ENCODE measurements around the gene WBP11.

WBP11 gene

DNA sequence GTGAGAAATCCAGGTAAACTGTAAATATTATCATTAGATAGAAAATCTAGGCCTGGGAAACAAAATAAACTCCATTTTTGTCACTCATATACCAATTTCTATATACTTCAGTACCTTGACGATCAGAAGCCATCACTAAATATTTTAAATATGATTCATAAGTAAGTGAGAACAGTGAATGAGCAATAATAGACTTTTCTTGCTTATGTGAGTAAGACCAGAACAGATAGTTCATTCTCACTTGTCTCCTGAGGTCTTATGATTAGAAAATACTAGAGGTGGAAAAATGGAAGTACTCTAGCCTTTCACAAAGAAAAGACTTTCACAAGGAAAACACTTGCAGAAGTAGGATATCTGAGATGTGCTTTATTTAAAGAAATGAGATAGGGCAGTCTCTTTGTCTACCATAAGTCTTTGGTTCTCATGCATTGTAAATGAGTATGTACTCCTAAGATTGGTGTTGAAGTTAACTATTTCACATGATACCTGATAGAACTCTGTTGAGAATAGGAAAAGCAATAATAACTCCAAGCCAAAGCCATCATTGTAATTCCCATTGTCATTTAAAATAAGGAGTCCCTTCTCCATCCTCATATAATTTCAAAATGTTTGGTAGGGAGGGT lies 20.8 kb upstream of the WBP11 start:
- DNase-seq = no peak

DNA sequence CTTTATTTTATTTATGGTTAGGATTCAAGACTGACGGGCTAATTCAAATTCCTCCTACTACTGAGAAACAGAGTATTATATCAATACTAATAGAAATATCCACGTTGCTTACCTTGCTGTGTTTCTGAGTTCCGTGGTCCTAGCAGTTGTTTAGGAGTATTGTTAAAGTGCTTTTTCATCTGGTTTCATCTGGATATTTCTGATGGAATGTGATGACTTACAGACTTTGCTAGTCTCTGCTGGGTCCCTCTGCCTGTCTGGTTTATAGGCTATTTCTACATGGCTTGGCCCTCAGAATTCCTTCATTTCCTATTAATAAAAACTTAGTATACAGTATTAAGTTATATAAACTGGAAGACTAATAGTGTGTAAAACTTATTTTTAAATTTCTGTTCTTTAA lies 10.7 kb upstream of the WBP11 start, which contains the start of gene SMCO3:
Gene SMCO3 (minus strand): TSS at position 169 of the 400 bp plus-strand sequence. CDS start 7,502 bp downstream, outside the sequence.
- no peak for DNase-seq

GRCh38 chr12:14811486-14811885 lies 8.2 kb upstream of the WBP11 start:
- DNase-seq = no peak

DNA sequence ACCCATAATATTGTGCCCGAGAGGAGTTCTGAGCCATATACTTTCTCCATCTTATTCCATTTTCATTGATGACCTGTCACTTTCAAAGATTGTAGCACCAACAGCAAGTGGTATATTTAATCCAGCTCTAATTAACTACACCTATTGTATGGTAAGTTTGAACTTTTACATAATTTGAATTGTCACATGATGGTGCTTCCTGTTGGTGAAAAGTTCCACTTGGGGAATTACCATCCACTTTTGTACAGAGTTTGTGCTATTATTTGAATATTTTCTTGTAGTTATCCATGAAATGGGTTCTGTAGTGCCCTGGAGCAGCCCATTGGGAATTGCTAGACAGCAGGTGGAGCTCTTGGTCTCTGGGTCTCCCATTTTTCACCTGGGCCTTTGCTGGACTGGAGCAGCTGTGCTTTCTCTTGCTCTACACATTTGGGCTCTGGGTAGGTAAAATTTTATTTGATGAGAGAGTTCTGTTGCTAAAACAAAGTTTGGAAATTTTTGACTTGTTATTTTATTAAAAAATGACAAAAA lies 7.7 kb upstream of the WBP11 start:
- peak; percentile 6 for DNase-seq

DNA sequence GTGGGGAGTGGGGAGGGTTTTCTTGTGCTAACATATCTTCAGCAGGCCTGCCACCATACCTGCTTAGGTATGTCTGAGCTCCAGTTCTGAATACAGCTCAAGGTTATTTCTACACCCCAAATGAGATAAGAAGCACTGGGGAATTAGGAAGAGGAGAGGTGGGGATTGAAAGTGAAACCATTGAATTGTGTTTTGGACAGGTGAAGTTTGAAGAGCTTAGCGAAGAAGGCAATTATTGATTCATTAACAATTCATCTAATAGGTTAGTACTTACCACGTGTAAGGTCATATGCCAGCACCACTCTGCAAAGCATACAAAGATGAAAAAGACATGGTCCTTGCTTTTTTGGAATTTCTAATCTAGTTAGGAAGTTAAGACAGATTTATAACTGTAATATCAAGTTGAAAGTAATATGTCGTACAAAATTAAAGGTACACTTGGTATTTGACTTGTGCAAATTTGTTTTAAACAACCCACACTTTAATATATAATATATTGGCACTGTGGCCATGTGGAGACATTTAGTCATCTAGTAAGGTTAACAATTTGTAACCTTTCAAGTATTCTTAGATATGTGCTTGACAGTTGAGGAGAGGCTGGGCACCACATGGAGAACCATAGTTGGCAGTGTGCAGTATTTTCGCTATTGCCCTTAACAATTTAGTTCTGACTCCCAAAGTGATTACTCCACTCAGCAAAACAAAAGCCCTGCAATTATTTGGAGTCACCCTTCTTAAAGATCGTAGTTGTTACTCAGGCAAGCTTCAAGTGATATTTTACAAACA lies 7.1 kb upstream of the WBP11 start:
- DNase-seq = no peak

DNA sequence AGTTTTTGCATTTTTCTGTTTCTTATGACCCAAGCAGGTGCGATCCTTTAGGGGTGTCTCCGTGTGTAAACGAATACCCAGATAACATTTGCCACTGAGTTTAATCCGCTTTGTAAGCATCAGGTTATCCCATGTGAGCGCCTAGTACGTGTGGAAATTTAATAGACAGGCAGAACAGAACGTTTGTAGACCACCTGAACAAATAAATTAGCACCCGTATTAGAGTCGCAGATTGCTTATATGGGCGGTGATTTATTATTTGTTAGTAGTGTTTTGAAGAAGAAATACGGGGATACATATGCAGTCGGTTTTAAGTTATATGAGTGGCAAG lies 517 bp upstream of the WBP11 start:
- no peak for DNase-seq

DNA sequence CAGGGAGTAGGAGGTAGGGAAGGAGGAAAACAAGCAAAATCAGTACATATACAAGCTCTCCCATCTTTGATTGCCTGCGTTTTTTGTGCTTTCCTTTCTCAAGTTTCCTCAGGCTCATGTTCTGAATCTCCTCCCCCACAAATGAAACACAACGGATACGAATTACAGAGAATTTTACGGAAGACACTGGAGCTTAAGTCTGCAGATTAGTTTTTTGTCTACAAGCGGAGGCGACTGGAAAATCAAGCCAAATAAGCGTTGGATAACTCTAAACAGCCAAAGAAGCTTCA lies 612 bp downstream of the WBP11 start:
- no peak for DNase-seq

DNA sequence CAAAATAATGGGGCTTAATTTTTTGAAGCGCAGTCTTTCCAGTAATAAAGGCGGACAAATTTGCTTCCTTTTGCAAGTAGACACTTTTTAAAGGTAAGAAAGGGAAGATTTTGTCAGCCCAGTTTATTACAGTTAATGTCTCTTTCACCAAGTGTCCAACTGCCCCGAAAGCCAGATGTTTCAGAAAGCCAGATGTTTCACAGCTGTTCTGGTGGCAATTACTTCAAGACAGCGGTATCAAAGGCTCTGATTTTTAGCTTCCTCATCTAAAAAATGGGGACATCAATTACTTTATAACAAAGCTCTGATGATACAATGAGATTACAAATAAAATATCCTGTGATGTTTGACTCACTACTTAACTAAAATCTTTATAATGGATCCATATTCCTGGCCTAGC lies 1.0 kb downstream of the WBP11 start:
- DNase-seq = no peak

DNA sequence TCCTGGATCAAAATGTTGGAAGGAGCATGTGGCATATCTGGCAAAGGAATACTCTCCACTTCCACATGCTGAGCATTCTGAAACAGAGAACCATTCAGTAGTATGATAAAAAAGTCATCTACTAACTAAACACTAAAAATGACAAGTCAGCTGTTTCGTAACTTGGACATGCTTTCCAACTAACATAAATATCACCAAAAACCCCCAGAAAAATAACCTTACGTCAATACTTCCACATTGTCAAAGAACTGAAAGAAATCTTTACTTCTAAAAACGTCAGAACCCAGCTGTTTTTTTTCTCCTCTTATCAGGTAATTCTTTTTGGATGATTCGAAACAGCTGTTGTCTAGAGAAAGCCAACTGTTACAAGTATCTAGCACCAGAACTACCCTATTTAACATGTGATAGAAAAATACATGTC lies 8.2 kb downstream of the WBP11 start:
- DNase-seq = no peak

DNA sequence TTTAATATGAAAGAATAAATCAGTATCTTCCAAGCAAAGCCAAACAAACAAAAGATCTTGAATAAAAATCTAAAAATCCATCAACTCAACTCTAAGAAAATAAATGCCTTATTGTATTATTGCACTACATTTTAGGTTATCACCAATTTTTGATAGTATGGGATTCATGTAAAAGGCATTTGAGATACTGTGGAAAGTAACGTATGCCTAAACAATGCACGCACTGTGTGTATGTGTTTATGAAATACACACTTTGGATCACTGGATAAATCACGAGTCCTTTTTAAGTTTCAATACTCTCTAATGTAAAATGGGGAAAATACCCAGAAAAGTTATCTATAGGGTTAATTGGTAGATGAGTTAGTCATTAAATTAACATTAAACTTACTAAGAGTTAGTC lies 17.7 kb downstream of the WBP11 start:
- no peak for DNase-seq

- DNase-seq = no peak
These were observed 18.8 kb downstream of the WBP11 start for GRCh38 chr12:14784471-14784870.

GRCh38 chr12:14782756-14783155 lies 20.5 kb downstream of the WBP11 start:
- no peak for DNase-seq

DNA sequence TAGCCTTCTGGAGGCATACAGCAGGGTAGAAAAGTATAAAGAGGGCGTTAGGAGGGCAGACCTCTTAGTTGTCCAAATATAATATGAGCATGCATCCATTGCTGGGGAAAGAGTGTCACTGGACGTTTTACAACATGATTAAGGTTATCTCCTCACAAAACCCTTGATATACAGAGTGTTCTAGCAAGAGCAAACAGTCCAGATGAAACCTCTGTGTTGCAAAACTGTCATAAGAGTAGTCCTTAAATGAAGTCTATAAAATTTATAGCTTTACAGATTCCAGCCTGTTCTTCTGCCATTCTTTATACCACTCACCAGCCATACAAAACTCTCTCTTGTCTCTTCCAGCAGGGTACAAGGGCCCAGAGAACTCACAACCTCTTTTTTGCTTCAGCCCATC lies 21.7 kb downstream of the WBP11 start:
- DNase-seq = no peak

DNA sequence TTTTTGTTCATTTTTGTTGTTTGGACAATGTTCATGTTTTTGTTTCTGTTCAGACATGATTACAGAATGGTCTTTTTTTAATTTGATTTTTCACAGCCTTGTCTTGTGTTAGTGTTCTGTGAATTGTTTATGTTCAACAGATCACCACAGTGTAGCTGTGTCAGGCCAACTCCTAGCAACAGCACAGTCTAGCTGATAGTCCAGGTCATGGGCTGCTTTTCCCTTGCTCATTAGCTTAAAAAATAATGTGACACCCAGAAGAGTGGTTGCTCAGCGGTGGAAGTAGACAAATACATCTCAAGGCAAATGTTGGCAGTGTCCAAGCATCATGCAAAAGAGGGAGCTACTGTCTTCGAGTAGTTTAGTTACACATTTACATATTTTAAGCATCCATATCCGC lies 22.4 kb downstream of the WBP11 start:
- DNase-seq = no peak

GRCh38 chr12:14779834-14780233 lies 23.4 kb downstream of the WBP11 start:
- no peak for DNase-seq

- DNase-seq = peak; percentile 3
These were observed 26.0 kb downstream of the WBP11 start for GRCh38 chr12:14777271-14777670.

- peak; percentile 8 for DNase-seq
These were observed 26.9 kb downstream of the WBP11 start for GRCh38 chr12:14776236-14776961.

DNA sequence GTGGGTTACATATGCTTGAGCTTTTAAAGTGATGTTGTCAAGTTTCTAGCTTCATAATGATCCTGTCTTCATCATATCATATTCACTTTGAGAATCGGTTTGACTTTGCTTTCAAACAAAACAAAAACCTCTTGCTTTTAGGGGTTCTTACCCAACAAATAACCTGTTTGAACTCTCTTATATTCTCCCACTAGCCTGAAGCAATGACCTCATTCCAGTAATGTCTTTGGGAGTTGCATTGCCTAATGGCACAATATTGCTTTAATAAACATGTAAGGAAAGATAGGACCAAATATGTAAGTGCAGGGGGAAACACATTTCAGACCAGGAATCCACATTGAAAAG lies 27.7 kb downstream of the WBP11 start:
- DNase-seq = no peak

DNA sequence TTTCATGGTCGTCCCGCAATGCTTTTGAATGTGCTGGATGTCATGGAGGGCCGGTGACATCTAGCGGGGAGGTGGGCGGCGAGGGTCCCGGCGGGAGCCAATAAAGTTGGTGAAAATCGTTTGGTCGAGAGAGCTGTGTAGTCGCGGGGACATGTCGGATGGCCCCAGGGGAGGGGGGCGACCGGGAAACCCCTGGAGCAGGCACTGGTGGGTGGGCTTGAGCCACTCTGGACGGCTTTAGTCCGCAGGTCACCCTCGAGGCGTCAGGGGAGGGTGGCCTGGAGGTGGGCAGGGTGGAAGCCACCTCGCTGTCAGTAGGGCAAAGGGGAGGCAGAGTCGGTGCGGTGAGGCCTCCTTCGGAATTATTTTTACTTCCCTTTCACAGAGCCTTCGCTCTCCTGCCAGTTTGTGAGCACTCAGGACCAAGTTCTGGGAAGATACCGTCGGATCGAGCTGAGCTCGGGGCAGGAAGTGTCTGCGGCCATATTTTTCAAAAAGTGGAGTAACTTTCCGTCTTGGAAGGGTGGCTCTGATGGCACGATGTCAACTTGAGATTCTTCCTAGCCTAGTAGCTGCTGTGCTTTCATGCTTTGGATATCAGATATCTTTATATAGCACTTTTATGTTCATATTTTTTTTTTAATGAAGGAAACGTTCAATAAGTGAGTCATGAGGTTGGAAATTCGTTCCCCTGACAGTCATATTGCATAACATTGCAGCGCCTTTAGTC lies 28.2 kb downstream of the WBP11 start:
- DNase-seq = peak; percentile 76

- peak; percentile 96 for DNase-seq
These were observed 29.0 kb downstream of the WBP11 start for GRCh38 chr12:14774074-14774905.

GRCh38 chr12:14773685-14774073 lies 29.6 kb downstream of the WBP11 start:
- DNase-seq = no peak

DNA sequence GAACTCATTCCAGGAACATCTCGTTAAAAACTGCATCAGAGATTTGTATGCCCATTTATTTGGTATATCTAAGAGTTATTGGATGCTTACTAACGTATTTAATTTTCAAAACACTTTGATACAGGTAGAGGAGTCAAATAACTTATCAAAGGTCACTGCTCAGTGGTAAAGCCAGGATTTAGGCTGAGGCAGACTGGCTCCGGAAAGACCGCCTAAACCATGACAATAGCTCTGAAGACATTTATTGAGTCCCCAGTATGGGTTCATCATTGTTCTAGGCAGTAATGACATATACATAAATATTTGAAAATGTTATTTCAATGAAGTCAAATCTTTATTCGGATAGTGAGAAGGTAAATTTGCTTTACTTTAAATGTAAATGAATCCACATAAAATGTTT lies 30.3 kb downstream of the WBP11 start:
- DNase-seq = no peak

All from fibroblast of skin of right quadriceps (primary cell).